D341Med (cell line): ENCODE measurements around the gene CENPK.
"Not testable (repeated sequence)": the region's sequence is repeated elsewhere in the genome, so short reads cannot be mapped to it uniquely, and the experiment has no call there.

ENCODE experiments used
- DNase-seq: peaks from one replicate; pipeline ENCODE4 v3.0.0; 2012; ENCODE audit warnings: low spot score

The CENPK gene

DNA sequence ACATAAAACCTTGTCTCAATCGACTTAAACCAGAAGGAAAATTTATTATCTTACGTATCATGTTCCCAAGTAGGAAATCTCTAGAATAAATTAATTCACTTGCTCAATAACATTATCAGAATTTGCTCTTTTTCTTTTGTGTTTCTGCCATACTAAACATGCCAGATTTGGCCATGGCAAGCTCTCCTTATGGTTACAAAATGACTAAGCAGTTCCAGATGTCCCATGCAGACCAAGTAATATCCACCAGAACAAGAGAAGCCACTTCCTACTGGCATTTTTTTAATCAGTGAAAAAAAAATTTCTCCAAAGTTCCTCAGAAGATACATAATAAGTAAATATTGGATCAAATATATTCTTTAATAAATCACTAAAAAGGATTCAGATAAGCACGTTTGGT, 56.0 kb downstream of the CENPK start:
- no peak for DNase-seq

DNA sequence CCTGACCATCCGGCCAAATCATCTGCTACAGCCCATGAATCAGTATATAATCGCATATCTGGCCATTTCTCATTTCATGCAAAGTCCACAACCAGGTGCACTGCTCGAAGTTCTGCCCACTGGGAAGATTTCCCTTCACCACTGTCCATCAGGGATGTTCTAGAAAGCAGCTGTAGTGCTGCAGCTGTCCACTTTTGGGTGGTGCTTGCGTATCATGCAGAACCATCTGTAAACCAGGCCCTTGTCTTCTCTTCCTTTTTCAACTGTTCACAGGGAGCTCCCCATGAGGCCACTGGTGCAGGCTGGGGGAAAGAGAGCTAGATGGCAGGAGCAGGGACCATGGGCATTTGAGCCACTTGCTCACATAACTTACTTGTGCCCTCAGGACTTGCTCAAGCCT, 73.8 kb downstream of the CENPK start:
- no peak for DNase-seq

GRCh38 chr5:65488038-65488687, 74.8 kb downstream of the CENPK start:
- DNase-seq, result not testable (repeated sequence)

DNA sequence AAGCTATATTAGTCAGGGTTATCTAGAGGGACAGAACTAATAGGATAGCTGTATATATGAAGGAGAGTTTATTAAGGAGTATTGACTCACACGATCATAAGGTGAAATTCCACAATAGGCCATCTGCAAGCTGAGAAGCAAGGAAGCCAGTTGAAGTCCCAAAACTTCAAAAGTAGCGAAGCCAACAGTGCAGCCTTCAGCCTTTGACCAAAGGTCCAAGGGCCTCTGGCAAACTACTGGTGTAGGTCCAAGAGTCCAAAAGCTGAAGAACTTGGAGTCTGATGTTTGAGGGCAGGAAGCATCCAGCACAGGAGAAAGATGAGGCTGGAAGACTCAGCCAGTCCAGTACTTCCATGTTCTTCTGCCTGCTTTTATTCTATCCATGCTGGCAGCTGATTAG, 76.2 kb downstream of the CENPK start:
- DNase-seq, result not testable (repeated sequence)

- DNase-seq, result no peak
Measured at GRCh38 chr5:65485405-65485804, 77.6 kb downstream of the CENPK start.

GRCh38 chr5:65483546-65484346, 79.2 kb downstream of the CENPK start:
- DNase-seq, result peak; percentile 34

DNA sequence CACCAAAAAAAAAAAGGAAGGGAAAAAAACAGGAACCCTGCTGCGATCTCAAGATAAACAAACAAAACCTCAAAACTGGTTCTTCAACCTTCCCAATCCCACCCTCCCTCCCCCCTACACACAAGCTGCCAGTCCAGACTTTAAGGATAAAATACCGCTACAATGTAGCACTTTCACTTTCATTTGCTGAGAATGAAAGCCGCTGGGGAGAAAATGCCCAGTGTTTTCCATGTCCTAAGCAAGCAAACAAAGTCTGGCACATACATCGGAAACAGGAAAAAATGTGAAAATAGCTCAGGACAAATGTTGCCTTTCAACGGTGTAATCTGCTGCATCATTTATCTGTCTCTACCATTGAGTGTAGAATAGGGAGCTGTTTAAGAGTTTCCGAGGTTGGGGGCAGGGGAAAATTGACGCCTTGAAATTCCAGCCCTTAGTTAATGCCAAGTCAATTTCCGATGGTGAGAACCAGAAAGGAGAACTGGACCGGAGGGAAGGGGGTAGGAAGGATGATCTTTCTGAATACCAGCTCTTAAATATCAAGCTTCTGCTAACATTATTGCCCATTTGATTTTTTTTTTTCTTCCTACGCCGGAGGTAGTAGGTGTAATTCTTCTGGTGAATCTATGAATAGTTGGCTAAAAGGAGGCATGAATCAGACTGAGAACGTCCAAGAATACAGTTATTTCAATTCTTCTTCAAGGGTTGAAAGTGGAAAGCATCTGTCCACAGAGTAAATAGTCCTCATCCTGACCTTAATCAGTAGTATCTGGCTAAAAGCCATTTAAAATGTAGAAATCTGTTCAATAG, 80.0 kb downstream of the CENPK start:
- DNase-seq, result no peak

DNA sequence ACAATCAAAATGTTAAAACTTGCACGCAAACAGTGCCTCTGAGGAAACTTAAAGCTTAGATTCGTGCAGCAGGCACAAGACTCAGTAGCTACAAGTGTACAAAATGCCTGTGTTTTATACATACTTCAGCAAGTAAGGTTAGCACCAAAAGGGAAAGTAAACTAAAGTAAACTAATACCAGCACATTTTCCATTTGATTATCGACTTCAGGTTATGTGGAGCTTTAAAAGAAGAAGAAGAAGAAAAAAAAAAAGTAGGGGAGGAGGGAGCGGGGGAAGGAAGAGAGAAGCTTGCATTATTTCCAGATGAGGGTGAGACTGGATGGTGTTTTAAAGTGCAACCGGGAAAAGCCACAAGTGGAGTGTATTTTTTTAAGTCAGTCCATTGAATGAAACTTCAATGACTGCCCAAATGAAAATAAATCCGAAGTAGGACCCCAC, 80.7 kb downstream of the CENPK start:
- DNase-seq, result no peak

DNA sequence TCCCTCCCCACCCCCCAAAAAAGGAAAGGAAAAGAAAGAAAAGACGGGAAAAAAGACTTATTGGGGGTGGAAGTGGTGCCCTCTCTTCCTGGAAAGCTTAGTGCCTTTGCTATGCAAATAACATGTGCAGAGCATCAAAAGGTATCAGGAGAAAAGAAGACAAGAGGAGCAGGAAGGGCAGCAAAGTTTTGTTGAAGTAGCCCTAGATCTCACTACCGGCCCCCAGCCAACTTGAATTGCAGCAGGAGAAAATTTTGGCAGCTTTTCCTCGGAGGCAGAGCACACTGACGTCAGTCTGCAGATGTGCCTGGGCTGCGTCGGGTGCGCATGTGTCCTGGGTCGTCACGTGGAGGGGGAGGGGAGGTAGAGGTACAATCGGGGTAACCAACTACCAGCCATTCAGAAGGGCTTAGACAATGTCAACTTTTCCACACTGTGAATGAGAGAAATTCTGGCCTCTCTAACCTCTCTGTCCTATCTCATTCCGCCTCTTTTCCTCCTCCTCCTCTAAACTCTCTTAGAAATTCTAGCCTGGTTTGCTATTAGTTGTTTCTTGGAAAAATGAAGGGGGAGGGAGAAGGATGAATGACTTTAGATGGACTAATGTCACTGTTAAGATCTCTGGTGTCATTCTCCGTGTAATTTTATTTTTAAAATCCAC, 81.2 kb downstream of the CENPK start, which contains the start of gene ADAMTS6:
Gene ADAMTS6 (minus strand): TSS at position 286 of the 661 bp plus-strand sequence. CDS start 8,247 bp downstream, outside the sequence.
- peak; percentile 31 for DNase-seq

DNA sequence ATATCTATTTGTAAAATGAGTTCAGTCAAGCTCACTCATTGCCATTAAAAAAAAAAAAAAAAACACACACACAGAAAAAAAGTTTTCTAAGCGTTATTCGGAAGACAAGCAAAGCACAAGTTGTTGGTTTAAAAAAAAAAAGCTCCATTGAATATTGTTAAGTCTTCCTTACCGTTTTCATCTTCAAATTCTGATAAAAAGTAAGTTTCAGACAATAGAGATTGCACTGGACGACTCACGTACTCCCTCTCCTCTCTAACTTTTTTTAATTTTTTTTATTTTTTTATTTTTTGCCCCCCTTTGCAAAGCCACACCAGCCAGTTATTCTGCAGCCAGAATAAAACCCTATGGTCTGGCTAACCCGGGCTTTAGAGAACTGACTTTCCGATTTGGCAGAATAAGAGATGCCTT, 81.8 kb downstream of the CENPK start:
- no peak for DNase-seq

DNA sequence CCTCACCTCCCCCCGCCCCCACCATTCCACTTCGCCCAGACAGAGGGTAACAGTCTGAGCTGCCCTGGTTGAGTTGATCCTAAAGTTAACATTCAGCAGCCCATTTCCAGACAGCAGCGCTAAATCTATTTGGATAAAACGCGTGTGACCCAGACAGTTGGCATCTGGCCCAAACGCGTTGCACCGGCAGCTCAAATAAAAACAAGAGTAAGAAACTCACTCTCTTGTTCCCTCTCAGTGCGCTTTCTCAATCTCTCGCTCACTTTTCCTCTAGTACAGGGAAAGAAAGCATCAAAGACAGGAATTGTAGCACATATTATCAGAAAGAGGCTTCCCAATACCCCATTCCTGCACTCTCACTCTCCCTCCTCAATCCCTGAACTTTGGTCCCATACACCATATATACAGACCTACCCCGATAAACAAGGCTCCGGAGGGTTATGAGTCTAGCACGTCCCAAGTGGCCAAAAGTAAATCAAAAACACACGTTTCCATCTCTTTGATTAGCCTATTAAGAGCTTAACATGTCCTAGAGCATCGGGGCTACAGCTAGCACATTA, 82.6 kb downstream of the CENPK start:
- DNase-seq, result peak; percentile 49

DNA sequence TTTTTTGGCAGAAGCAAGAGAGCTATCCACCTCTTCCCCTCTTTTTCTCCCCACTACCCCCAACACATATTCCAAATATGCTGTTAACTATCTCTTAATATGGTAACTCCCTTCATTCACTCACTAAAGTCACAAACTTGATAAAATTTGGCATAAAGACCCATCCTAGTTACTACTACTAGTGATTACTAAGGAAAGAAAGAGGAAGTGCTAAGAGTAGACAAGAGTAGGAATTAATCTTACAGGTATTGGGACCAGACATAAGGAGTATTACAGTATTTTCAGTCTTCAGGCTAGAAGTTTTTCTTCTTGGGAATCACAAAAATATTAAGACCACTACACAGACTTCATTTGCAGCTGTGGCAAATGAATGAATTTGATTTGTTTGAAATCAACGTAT, 83.4 kb downstream of the CENPK start:
- DNase-seq, result no peak

DNA sequence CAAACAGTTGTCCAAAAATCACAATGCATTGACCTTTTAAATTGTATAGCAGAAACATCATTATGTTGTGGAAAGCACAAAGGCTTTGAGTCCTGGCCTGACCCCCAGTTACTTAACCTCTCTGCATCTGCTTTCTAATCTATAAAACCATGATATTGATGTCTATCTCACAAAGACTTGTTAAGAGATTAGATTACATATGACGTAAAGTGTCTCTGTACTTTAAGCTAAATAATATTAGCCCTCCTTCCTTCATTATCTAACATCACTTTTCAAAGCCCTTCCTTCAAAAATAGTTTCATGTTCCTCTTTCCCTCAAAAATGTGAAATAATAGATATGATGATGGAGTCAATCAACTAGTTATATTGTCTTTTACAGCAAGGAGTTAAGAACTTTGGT, 84.6 kb downstream of the CENPK start:
- DNase-seq, result no peak

- no peak for DNase-seq
Measured at GRCh38 chr5:65475895-65476294, 87.1 kb downstream of the CENPK start.

DNA sequence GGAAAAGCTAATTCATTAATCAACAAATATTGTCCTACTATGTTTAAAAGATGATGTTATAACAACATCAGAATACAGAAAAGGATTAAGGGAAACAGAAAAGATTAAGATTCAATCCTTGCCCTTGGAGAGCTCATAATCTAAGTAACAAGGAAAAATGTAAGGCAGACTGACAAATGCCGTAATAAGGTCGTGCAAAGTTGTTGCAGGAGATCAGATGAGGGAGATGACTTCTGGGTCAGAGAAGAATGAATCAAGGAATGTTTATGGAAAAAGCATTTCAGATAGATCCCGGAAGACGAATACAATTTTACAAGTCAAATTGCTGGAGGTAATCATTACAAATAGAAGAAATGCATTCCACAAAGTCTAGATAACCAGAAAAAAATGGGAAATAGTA, 87.6 kb downstream of the CENPK start:
- DNase-seq, result no peak

GRCh38 chr5:65474130-65474711, 88.7 kb downstream of the CENPK start:
- DNase-seq, result no peak

DNA sequence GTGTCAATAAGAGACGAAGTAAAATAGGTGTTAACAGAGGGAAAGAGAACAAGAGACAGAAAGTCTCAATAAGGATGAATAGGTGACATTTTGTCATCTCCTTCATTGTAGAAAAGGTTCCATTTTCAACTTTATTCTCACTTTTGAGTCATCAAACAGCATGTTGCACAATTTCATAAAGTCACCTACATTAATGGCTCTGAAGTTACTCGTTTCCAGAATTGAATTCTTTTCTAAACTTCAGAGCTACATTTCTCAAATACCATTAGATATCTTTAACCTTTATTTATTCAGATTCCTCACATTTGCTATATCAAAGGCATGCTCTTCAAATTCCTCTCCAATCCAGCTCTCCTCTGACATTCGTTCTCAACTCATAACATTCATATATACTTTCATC, 94.3 kb downstream of the CENPK start:
- no peak for DNase-seq
